Left hindlimb (tissue), 1 donor: ENCODE data around the gene APC.
"Not testable (repeated sequence)": the region's sequence is repeated elsewhere in the genome, so short reads cannot be mapped to it uniquely, and the experiment has no call there.

Experiments
- DNase-seq: peaks from one replicate; pipeline ENCODE4 v3.0.0-alpha.2; 2018

Gene APC

DNA sequence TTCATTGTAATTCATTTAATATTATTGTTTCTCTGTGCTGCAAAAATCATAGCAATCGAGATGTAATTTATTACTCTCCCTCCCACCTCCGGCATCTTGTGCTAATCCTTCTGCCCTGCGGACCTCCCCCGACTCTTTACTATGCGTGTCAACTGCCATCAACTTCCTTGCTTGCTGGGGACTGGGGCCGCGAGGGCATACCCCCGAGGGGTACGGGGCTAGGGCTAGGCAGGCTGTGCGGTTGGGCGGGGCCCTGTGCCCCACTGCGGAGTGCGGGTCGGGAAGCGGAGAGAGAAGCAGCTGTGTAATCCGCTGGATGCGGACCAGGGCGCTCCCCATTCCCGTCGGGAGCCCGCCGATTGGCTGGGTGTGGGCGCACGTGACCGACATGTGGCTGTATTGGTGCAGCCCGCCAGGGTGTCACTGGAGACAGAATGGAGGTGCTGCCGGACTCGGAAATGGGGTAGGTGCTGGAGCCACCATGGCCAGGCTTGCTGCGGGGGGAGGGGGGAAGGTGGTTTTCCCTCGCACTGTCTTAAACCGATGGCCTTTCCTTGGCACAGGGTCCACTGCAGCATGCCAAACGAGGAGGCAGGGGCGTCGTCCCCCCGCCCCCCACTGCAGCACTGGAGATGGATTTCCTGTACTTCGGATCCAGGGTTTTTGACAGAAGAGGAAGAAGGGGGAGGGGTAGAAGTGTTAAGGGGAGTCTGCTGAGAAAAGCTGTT lies at the start of gene APC:
TSS of gene APC (plus strand) at position 423 of the 728 bp plus-strand sequence. CDS start 17,006 bp downstream, outside the sequence.
- DNase-seq: peak; percentile 94

DNA sequence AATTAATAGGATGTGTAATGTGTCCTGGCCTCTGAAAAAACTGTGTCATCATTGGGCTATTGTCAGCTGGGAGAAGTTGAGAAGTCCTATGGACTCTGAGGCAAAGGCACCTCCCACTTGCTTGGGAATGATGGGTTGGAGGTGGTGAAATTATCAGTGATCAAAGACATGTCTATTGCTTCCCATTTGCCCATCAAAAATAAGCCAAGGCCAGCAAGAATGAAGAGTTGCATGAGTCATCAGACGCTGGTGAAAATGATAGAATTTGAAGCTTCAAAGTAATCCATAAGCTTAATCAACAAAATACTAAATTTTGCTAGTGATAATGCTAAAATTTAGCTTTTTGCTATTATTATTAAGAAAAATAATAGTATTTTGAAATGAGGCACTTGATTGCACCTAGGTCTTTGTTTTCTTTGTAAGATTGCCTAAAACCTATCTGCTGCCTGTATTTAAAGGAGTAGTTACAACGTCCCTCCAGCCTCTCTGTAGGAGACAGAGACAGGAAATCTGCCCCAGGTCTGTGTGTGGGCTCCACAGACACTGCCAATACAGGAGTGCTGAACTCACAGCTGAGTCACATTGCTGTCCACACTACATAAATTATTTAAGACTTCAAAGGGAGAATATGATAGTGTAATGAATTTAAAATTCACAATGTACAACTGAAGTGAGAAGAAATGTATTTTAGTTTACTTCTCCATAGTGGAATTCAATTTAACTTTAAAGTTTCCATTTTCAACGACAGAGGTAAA lies 48.4 kb upstream of the APC start:
- DNase-seq: no peak

DNA sequence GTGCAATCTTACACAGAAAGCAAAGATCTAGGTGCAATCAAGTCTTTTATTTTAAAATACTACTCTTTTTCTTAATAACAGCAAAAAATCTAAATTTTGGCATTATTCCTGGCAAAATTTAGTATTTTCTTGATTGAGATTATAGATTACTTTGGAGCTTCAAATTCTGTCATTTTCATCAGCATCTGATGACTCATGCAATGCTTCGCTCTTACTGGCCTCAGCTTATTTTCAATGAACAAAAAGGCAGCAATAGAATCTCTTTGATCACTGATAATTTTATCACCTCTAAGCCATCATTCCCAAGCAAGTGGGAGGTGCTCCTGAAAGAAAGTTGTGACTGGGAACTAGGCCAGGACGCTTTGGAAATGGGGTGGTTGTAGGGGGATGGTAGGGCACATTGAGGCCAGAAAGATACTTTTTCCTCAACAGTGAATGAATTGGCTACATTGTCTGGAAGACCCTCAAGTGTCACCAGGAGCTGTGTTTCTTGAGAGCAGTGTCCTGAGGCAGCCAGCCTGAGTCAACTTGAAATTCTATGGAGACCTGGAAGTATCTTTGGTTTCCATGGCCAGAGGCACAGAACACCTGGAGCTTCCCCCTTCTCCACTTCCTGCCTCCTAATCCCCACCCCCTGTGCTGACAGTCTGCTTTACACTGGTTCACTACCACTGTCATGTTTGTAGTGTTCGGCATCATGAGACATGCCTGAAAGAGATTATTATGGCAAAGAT lies 46.9 kb upstream of the APC start:
- no peak for DNase-seq

- DNase-seq: no peak
Observed at GRCh38 chr5:112691339-112691680, 46.4 kb upstream of the APC start.

- no peak for DNase-seq
Observed at GRCh38 chr5:112691758-112692157, 45.9 kb upstream of the APC start.

DNA sequence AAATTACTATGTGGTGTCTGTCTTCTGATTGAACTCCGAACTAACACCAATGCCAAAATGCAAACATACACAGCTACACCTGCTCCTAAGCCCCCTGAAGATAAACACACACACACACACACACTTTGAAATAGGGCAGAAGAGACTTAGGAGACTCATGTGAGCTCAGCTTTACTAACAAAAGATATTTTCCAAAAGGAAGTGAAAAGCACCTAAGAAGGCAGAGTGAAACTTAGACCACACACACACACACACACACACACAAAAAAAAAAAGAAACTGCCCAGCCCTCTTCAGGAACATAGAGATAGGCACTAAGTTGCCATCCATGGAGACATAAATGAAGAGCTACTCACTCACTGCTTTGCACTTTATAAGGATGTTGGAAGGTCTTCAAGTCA lies 45.2 kb upstream of the APC start:
- no peak for DNase-seq

DNA sequence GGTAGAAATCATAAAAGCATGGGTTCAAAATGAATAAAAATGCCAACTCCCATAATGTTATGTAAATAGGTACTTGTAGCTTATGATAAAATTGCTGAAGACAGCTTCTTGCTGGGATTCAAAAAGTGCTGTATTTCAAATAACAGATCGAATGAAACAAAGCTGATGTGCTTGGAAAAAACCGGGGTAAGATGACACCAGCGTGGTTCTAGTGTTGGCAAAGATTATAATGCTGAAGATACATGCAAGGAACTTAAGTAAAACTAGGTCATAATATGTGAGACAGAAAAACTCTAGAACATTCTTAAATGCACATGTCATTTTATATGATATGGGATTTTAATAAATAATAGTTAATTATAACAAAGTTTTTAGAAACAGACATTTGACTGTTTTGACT lies 44.4 kb upstream of the APC start:
- no peak for DNase-seq

DNA sequence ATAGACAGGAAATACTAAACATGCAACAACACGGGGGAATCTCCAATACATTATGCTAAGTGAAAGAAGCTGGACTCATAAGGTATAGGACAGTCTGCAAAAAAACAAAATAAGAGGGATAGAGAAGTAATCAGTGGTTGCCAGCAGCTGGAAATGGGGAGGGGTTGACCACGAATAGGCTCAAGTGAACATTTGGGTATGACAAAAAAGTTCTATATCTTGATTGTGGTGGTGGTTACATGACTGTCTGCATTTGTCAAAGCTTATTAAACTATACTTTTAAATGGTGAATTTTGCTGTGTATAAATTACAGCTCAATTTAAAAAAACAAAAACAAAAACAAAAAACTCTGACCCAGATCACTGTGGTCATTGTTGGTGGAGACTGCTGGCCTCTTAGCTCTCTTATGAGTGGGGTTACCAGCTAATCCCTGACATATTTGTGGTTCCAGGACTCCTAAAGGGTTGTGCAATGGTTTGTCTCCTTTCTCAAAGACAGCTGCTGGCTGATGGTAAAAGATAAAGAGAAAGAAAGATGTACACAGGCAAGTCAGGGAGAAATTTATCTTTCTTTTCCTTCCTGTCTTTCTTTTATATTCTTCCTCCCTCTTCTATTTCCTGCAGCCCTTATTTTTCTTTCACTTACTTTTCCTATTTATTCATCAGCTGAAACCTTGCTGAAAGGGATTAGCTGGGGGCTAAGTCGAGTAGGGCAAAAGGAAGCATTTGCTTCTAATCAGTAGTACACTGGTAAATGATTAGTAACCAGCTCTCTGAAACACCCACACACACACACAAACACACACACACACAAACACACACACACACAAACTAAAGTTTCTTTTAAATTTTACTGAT lies 42.6 kb upstream of the APC start:
- DNase-seq: no peak

- no peak for DNase-seq
Observed at GRCh38 chr5:112696786-112697185, 40.9 kb upstream of the APC start.

DNA sequence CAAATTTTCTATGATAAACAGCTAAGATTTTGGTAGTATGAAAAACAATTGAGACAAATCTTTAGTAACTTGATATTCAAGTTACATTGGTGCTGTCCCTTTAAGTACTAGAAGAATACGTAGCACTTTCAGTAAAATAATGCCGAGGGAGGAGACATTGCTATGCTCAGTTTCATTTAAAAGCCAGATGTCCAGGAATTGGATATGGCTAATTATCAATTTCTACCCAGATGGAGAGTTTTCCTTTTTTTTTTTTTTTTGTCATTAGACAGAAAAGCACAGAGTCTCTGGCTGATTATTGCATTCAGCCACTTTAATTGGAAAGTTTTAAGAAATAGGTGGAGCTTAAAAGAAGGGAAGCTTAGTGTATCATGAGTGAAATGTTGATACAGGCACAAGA lies 40.4 kb upstream of the APC start:
- DNase-seq: no peak

DNA sequence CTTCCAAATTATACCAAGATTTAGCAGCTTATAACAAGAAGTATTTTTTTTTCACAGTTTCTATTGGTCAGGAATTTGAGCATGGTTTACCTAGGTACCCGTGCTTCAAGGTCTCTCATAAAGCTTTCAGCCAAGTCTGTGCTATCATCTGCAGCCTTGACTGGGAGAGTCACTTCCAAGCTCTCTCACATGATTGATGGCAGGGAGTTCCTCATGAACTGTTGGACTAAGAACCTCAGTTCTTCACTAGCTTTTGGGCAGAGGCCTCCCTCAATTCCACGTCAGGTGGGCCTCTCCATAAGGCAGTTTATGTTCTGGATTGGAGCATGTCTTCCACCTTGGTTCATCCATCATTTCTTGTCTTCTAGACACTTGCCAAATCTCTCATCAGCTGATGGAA lies 39.9 kb upstream of the APC start:
- DNase-seq: no peak

- DNase-seq: no peak
Observed at GRCh38 chr5:112703866-112704820, 33.5 kb upstream of the APC start.

DNA sequence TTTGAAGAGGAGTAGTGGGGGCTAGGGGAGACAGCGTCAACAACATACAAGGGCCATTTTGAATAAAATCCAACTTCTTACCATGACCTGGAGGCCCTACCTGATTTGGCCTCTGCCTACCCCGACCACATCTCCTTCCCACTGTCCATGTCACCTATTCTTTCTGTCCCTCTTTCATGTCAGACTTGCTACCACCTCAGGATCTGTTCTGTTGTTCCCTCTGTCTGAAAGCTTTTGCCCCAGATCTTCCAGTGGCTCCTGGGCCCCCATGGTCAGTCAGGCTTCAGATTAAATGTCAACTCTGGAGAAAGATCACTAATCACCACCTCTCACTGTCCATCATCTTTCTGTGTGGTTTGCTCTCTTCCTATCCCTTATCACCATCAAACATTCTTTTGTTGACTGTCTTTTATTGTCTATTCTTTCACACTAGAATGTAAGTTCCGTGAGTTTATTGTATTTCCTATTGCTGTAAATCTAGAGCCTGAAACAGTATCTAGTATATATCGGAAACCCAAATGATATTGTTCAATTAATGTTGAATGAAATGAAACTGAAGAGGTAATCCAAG lies 31.2 kb upstream of the APC start:
- DNase-seq: no peak

DNA sequence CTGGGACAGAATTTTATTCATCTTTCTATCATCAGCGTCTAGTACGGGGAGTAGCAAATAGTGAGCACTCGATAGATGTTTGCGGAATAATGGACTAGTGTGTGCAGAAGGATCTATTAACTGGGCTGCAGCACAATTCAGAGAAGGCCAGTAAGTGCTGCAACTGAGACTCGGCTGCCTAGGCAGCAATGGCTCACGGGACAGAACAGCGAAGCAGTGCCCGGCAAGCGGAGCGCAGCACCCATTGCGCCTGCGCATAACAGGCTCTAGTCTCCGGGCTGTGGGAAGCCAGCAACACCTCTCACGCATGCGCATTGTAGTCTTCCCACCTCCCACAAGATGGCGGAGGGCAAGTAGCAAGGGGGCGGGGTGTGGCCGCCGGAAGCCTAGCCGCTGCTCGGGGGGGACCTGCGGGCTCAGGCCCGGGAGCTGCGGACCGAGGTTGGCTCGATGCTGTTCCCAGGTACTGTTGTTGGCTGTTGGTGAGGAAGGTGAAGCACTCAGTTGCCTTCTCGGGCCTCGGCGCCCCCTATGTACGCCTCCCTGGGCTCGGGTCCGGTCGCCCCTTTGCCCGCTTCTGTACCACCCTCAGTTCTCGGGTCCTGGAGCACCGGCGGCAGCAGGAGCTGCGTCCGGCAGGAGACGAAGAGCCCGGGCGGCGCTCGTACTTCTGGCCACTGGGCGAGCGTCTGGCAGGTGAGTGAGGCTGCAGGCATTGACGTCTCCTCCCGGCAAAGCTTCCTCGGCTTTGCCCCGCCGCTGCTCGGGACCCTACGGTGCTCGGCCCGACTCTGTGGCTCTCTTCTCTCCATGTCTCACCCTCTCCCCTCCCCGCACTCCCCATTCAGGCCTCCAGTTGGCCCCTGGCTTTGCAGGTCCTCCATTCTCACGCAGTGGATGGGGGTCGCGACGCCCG lies 30.2 kb upstream of the APC start:
- DNase-seq: peak; percentile 98

GRCh38 chr5:112708103-112708622 lies 29.5 kb upstream of the APC start:
- DNase-seq: no peak

DNA sequence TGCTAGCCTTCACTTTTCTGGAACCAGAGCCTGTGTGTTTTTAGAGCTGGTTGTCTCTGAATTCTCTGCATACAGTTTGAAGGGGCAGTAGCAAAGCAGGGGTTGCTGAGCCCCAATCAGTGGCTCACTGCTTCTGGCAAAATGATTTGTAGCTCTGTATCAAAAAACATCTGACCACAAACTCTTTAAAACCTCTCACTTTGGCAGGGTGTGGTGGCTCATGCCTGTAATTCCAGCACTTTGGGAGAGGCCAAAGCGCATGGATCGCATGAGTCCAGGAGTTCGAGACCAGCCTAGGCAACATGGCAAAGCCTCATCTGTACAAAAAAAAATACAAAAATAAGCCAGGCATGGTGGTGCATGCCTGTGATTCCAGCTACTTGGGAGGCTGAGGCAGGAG lies 28.3 kb upstream of the APC start:
- no peak for DNase-seq

GRCh38 chr5:112710896-112711295 lies 26.8 kb upstream of the APC start:
- DNase-seq: no peak

- DNase-seq: no peak
Observed at GRCh38 chr5:112711436-112711835, 26.2 kb upstream of the APC start.

DNA sequence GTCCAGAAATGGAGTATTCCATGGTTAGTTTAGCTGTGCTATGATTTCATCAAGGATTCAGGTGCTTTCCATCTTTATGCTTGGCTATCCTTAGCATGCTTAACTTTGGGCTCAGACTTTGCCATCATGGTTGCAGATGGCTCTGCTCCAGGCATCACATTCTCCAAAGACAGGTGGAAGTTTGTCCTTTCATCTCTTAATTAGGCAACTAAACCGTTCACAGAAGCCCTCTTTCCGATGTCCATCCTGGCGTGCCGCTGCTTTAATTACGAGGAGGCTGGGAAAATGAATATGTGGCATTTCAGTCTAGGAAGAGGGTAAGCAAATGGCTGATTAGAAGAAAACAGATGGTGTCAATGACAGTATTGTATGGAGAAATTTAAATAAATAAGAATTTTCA lies 24.5 kb upstream of the APC start:
- no peak for DNase-seq

DNA sequence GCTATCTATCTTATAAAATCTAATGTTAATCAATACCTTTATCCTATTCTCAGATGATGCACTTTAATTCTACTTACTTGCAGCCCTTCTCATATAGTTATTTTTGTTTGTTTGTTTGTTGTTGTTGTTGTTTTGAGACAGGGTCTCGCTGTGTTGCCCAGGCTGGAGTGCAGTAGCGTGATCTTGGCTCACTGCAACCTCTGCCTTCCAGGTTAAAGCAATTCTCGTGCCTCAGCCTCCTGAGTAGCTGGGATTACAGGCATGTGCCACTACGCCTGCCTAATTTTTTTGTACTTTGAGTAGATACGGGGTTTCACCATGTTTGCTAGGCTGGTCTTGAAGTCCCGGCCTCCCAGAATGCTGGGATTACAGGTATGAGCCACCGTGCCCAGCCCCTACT lies 20.8 kb upstream of the APC start:
- DNase-seq: not testable (repeated sequence)
